Measurements from ENCODE around the gene SMC1A. TPM values are rescaled to one million over a fixed set of nuclear protein-coding genes. Genes with fewer than 3 reads are reported as not detected.
"Not testable (repeated sequence)": the region's sequence is repeated elsewhere in the genome, so short reads cannot be mapped to it uniquely, and the experiment has no call there.

The SMC1A gene
- total RNA-seq, 4 donors from 2014 or later: 28.9 to 33.9 (median 32.2) TPM

DNA sequence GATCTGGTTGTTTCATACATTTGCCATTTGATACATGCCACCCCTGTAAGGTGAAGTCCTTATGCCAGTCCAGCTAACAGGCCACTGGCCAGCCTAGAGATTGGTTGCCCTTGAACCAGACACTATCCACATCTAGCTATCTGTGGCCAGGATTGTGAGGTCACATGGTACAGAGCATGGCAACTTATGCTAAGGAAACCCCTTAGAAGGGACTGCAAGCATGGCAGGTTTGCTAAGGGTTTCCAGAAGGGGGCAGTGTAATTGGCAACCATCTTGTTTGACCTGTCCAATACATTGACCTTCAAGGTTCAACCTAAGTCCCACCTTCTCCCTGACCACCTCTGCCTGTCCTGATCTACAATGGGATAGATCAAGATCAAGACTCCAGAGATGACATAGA, 47.5 kb downstream of the SMC1A start:
- Histone ChIP-seq H3K9me3 (no peaks in the 10 kb centered on the region), H3K4me3 (no peak overlapping the region), H3K27me3 (no peaks in the 10 kb centered on the region), H3K4me1 (no peaks in the 10 kb centered on the region), H3K36me3 (peaks cover 8% of the 10 kb centered on the region), H3K27ac (no peak overlapping the region)
- no peak for DNase-seq (ENCODE audit: low spot score in 2 of 2)
- TF ChIP-seq POLR2A (IDR thresholded peaks at IDR 0.05) (no peak), EP300 (IDR thresholded peaks at IDR 0.05) (no peak), POLR2AphosphoS5 (IDR thresholded peaks at IDR 0.05) (no peak), CTCF (IDR thresholded peaks at IDR 0.05) (no peak)

- no peak for TF ChIP-seq POLR2A (IDR thresholded peaks at IDR 0.05)
- TF ChIP-seq EP300 (IDR thresholded peaks at IDR 0.05): no peak
- TF ChIP-seq CTCF (IDR thresholded peaks at IDR 0.05): no peak
- TF ChIP-seq POLR2AphosphoS5 (IDR thresholded peaks at IDR 0.05): no peak
- Histone ChIP-seq H3K9me3 (no peaks in the 10 kb centered on the region), H3K36me3 (peaks cover 2% of the 10 kb centered on the region), H3K27me3 (no peaks in the 10 kb centered on the region), H3K4me3 (no peak overlapping the region), H3K27ac (no peak overlapping the region), H3K4me1 (no peaks in the 10 kb centered on the region)
- no peak for DNase-seq (ENCODE audit: low spot score in 2 of 2)
- 92% methylated on average over 7 of the region's 7 CpGs for WGBS
Observed at GRCh38 chrX:53374222-53374820, 48.1 kb downstream of the SMC1A start.

DNA sequence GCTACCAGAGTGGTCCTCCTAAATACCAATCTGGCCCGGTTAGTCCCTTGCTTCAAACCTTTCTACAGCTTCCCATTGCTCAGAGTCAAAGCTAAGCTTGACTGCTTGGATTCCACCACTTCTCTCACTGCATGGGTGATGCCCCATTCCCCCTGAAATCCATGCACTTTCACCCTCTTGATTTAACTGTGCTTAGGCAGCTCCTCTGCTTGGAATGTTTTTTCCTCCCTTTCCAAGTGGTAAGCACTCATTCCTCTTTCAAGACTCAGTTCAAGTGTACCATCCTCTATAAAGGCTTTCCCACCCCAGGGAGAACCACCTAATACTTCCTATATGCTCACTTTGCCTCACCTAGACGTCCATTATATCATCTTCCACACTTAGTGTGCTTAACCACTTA, 49.1 kb downstream of the SMC1A start:
- Histone ChIP-seq H3K4me1 (no peaks in the 10 kb centered on the region), H3K27ac (no peak overlapping the region), H3K27me3 (no peaks in the 10 kb centered on the region), H3K4me3 (no peak overlapping the region), H3K36me3 (no peaks in the 10 kb centered on the region), H3K9me3 (no peaks in the 10 kb centered on the region)
- WGBS: 67% methylated on average over 2 of the region's 2 CpGs
- TF ChIP-seq CTCF (IDR thresholded peaks at IDR 0.05) (no peak), POLR2AphosphoS5 (IDR thresholded peaks at IDR 0.05) (no peak), POLR2A (IDR thresholded peaks at IDR 0.05) (no peak)
- no peak for DNase-seq (ENCODE audit: low spot score in 2 of 2)

GRCh38 chrX:53366454-53366853, 56.0 kb downstream of the SMC1A start:
- 100% methylated on average over 1 of the region's 1 CpG for WGBS

GRCh38 chrX:53362449-53362848, 60.0 kb downstream of the SMC1A start:
- 86% methylated on average over 2 of the region's 2 CpGs for WGBS
- Histone ChIP-seq H3K27me3 (no peaks in the 10 kb centered on the region), H3K4me1 (no peaks in the 10 kb centered on the region), H3K9me3 (no peaks in the 10 kb centered on the region), H3K36me3 (no peaks in the 10 kb centered on the region), H3K4me3 (no peak overlapping the region), H3K27ac (no peak overlapping the region)
- no peak for DNase-seq (ENCODE audit: low spot score in 2 of 2)
- TF ChIP-seq POLR2A (IDR thresholded peaks at IDR 0.05): no peak
- TF ChIP-seq EP300 (IDR thresholded peaks at IDR 0.05): no peak
- no peak for TF ChIP-seq CTCF (IDR thresholded peaks at IDR 0.05)
- no peak for TF ChIP-seq POLR2AphosphoS5 (IDR thresholded peaks at IDR 0.05)

More at GRCh38 chrX:53366454-53366853, 56.0 kb downstream of the SMC1A start:
- not testable (repeated sequence) for H3K4me1 ChIP-seq; H3K27ac ChIP-seq; H3K4me3 ChIP-seq; H3K9me3 ChIP-seq; H3K27me3 ChIP-seq; H3K36me3 ChIP-seq; DNase-seq (ENCODE audit: low spot score in 2 of 2)
